Measurements from ENCODE around the gene PNPO.

DNA sequence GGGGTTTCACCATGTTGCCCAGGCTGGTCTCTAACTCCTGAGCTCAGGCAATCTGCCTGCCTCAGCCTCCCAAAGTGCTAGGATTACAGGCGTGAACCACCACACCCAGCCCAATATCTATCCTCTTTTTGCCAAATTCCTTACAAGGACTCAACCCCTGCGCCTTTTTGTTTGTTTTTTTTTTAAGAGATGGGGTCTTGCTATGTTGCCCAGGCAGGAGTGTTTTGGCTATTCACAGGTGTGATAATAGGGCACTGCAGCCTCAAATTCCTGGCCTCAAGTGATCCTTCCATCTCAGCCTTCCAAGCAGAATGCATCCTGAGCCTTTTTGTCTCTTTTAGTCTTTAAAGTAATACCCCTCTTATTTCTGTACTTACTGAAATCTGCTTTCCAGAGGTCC is 28.3 kb upstream of the PNPO start:
- TF ChIP-seq CTCF (optimal IDR thresholded peaks at IDR 0.05 in 1 of 3, IDR thresholded peaks at IDR 0.05 in 1 of 3, conservative IDR thresholded peaks at IDR 0.05 in 1 of 3; ENCODE audit: extremely low read depth in 1 of 3, insufficient read depth in 2 of 3, low read length in 3 of 3) (no peak), EZH2 (IDR thresholded peaks at IDR 0.05; ENCODE audit: low read length) (no peak)

All from keratinocyte (primary cell).